Hematopoietic multipotent progenitor cell treated with erythropoietin and hydrocortisone succinate and interleukin-3 and kit ligand, for 6 days (in vitro differentiated cells): ENCODE measurements around the gene FAM83B.
"Not testable (repeated sequence)": the region's sequence is repeated elsewhere in the genome, so short reads cannot be mapped to it uniquely, and the experiment has no call there.

ENCODE experiments used
- DNase-seq: peaks from one replicate; pipeline ENCODE4 v3.0.0-alpha.2; 2015

FAM83B gene, protein sequence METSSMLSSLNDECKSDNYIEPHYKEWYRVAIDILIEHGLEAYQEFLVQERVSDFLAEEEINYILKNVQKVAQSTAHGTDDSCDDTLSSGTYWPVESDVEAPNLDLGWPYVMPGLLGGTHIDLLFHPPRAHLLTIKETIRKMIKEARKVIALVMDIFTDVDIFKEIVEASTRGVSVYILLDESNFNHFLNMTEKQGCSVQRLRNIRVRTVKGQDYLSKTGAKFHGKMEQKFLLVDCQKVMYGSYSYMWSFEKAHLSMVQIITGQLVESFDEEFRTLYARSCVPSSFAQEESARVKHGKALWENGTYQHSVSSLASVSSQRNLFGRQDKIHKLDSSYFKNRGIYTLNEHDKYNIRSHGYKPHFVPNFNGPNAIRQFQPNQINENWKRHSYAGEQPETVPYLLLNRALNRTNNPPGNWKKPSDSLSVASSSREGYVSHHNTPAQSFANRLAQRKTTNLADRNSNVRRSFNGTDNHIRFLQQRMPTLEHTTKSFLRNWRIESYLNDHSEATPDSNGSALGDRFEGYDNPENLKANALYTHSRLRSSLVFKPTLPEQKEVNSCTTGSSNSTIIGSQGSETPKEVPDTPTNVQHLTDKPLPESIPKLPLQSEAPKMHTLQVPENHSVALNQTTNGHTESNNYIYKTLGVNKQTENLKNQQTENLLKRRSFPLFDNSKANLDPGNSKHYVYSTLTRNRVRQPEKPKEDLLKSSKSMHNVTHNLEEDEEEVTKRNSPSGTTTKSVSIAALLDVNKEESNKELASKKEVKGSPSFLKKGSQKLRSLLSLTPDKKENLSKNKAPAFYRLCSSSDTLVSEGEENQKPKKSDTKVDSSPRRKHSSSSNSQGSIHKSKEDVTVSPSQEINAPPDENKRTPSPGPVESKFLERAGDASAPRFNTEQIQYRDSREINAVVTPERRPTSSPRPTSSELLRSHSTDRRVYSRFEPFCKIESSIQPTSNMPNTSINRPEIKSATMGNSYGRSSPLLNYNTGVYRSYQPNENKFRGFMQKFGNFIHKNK

DNA sequence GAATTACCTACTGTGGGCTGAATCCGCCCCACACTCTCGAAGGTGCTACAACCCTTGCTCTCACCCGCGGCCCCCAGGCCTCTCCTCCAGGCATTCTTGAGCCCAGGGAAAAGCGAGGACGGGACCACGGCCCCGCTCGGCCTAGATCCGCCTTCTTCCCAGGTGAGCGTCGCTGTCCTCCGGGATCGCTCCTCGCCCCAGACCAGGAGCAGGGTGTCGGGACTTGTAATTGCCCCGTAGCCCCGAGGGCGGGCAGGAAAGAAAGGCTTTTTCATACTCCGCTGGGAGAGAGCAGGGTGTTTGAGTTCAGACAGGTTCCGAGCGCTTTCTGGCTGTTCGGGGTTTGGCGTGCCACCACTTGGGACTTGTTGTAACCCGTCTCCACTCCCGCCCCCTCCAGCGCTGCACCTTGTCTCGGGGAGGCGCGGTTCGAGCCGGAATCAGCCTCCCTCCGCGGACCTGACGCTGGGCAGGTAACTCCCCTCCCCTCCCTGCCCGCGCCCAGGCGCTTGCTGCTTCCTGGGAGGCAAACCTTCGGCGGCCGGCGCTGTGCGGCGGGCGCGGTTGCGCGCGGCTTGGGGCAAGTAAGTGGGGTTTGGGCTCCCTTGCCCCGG, at the start of gene FAM83B:
FAM83B (plus strand) TSS at position 529 of the 614 bp plus-strand sequence. CDS start 23,476 bp downstream, outside the sequence.
- no peak for DNase-seq

DNA sequence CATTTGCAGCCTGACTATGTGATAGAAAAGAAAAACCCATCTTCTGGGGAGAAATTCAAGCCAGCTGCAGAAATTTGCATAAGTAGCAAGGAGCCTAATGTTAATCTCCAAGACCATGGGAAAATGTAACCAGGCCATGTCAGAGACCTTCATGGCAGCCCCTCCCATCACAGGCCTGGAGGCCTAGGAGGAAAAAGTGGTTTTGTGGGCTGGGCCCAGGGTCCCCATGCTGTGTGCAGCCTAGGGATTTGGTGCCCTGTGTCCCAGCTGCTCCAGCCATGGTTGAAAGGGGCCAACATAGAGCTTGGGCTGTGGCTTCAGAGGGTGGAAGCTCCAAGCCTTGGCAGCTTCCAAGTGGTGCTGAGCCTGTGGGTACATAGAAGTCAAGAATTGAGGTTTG, 49.7 kb upstream of the FAM83B start:
- not testable (repeated sequence) for DNase-seq

DNA sequence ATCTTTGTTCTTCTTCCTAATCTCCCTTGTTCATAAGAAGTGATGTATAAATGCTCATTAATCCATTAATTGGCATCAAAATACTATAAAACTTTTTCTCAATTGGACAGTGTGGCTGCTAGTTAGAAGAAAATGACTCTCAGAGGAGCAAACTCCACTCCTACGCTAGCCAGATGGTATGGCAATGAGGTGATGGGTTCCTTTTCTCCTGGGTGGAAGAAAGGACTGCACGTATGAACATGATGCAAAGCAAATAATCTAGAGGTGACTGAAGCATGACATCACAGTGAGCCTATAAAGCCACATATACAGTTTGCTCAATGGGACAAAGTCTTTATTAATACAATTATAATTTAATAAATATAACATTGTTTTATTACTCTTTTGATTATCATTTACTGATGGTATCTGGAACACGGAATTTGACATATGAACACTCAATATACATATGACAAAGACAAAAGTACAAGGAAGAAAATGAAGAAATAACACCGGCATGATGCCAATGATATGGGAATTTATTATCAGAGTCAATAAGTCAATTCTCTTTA, 46.4 kb upstream of the FAM83B start:
- no peak for DNase-seq

DNA sequence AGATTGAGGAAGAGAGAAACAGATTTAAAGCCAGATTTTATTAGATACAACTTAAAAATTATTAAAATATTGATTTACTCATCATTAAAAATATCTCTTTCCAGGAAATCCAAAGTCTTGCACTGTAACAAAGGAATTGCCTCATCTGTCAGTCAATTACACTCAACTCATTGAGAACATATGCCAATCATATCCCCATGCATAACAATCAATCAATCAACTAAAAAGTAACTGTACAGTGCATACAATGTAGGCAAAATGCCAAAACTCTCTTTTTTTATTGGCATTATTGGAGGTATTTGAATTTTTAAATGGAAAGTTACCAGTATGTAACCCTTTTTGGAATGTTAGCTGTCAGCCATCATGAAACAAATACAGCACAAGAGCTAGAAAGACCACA, 45.3 kb upstream of the FAM83B start:
- DNase-seq: no peak

DNA sequence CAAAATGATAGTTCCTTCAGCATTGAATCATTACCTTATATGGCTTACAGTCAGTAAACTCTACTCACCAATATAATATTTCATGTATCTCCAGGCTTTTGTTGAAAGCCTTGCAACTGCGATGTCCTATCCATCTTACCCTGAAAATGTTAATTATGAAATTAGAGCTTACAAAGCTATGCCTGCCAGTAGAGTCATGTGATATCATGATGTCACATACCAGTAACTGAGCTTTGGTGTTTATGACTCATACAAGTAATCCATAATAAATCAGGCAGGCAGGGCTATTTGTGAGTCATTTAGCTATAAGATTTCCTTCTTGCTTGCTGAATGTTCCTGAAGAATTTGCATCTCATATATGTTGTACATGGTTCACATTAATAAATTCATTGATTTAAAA, 44.9 kb upstream of the FAM83B start:
- no peak for DNase-seq

DNA sequence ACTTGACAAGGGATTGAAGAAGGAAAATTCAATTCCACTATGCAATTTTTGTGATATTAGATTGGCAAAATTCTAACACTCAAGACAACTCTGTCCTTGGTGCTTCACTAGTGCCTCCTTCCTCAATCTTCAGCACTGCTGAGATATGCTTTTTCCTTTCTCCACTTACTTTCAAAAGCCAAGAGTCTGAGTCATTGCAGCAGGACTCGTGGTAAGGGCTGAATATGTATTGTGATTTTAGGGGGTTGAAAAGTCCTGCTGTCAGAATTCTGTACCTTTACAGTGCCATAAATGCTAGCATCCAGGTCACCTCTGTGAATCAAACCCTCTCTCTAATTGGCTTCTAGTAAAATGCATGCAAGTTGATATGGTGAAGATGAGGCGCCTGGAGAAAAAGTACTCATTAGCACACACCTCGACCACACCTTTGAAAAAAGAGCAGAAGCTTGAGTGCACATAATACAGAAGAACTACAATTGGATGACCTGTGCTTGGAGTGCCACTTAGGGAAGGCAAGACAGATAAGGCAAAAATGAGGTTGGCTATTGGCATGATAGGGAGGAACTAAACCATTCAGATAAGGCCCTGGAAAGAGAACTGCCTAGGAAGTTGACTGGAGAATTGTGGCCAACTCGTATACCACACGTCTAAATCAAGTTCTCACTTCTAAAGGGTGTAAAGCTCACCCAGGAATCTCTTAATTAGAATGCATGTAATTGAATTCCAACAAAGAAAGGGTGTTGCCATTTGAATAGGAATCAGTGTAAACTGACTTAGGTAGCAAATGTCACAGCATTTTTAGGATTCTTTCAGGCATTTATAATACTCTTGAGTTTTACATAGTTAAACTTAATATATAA, 43.6 kb upstream of the FAM83B start:
- DNase-seq: no peak

DNA sequence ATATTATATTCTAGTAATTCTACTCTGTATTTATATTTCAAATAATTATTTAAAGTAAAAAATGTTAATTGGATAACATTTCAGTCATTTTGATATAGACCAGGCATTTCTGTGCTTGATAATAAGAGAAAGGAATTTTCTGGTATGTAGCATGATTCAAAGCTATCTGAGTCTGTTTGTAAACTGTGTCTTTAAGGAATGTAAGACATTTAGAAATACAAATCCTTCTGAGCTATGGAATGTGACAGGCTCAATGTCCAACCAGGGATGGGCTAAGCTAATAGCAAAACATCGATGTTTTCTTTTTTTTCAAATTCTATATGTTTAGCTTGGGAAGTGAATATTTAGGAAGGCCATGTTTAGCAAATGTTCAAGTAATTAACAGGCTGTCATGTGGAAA, 41.5 kb upstream of the FAM83B start:
- no peak for DNase-seq

DNA sequence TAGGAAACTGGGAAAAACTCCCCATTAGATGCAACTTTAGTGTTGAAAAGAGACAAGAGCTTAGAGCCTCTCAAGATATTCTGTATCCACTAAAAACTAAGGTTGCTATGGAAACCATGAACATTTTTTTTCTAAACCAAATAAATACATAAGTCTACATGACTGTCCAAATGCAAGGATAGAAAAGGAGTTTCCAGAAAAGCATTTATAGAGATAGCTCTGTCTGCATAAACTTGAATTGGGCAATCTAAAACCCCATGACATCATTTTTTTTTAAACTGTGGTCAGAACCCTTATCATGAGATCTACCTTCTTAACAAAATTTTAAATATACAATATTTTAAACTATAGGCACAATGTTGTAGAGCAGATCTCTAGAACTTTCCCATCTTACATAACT, 36.4 kb upstream of the FAM83B start:
- no peak for DNase-seq

DNA sequence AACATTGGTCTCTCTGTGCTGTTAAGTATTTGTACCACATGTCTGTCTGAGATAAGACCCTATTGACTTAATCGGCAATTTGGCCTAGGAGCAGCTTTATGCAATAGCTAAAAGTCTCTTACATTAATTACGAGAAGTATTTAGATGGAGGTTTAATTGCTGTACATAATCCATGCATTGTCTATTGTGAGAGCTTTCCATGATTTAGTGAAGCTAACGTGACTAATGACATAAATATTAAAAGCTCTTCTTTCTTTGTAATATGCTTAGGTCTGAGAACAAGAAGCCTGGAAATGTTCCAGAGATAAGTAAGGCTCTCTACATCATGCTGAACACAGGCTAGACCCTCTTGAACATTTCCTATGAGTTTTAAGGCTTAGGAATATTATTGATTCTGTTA, 32.7 kb upstream of the FAM83B start:
- DNase-seq: no peak

DNA sequence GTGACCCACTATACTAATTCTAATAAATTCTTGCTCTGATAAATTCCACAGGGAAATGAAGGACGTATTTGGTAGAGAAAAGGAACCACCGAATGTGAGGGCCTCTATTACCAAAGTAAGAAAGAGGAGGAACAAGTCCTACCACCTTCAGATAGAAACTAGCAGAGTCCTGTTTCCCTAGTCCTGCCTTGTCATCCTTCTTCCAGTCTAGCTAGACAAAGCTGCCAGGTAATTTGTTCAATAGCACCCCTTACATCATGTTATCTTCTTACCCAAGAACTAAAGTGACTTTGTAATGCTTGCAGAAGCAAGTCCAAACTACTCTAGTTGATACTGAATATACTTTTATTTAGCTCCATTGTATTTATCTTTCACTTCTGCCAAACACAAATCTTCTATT, 29.3 kb upstream of the FAM83B start:
- DNase-seq: no peak

DNA sequence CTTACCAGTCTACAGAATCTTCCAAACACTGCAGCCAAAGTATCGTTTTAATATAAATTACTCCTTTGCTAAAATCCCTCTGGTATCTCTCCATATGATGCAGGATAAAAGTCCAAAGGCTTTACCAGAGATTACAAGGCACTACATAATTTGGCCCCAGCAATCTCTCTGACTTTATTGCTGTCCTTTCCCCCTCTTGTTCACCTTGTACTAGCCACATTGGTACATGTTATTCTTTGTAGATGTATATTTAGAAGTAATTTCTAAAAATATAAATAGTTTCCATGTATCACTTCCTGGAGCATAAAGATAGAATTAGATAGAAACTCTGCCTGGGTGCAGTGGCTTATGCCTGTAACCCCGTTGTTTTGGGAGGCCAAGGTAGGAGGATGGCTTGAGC, 28.7 kb upstream of the FAM83B start:
- DNase-seq: no peak

DNA sequence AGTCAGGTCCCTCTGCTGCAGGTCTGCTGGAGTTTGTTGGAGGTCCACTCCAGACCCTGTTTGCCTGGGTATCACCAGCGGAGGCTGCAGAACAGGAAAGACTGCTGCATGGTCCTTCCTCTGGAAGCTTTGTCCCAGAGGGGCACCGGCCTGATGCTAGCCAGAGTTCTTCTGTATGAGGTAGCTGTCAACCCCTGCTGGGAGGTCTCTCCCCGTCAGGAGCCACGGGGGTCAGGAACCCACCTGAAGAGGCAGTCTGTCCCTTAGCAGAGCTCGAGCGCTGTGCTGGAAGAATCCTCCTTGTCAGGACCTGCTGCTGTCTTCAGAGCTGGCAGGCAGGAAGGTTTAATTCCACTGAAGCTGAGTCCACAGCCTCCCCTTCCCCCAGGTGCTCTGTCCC, 22.3 kb upstream of the FAM83B start:
- not testable (repeated sequence) for DNase-seq

DNA sequence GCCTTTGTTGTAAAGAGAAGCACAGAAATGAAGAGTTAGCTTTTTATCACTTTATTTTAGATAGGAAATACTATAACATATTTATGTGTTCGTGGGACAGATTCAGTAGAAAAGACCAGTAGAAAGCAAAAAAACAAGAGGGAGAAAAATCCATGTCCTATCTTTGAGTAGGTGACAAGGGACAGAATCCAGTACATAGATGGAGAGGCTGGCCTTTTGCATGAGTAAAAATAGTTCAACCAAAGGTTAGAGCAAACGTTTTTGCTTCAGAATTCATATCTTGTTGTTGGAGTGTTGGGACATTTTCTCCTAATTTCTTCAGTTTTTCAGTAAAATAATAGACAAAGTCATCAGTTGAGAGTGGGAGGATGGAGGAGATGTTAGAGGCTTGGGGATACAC, 19.6 kb upstream of the FAM83B start:
- DNase-seq: no peak

DNA sequence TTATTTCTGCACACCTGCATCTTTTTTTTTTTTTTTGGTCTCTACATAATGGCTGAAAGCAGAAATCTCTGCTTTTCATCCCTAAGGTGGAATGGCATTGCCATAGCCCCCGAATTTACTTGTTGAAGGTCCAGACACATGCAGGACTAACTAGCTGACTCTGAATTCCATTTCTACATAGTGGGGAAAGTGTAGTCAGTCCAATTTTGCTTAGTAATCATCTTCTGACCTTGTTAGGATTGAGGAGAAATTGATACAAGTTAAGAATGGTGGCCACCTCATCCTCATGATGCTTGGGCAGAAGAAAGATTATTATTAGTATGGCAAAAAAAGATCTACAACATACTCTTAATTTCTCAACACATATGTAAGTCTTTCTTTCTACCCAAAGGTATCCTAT, 16.4 kb upstream of the FAM83B start:
- DNase-seq: no peak

DNA sequence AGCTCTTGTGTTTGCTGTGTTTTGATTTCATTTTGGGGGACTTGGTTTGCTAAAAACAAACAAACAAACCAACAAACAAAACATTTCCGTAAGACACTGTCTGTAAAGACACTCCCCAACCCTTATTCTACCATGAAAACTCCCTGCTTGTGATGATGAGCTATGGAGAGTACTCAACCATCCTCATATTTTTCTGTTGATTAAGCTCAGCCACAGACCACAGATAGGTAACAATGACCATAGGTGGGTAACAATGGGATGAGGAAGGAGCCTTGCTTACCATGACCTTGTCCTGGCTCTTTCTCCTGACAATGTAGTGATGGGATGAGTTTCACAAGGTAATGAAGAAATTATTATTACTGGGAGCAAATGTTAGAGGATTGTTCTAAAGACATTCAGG, 11.4 kb upstream of the FAM83B start:
- no peak for DNase-seq

DNA sequence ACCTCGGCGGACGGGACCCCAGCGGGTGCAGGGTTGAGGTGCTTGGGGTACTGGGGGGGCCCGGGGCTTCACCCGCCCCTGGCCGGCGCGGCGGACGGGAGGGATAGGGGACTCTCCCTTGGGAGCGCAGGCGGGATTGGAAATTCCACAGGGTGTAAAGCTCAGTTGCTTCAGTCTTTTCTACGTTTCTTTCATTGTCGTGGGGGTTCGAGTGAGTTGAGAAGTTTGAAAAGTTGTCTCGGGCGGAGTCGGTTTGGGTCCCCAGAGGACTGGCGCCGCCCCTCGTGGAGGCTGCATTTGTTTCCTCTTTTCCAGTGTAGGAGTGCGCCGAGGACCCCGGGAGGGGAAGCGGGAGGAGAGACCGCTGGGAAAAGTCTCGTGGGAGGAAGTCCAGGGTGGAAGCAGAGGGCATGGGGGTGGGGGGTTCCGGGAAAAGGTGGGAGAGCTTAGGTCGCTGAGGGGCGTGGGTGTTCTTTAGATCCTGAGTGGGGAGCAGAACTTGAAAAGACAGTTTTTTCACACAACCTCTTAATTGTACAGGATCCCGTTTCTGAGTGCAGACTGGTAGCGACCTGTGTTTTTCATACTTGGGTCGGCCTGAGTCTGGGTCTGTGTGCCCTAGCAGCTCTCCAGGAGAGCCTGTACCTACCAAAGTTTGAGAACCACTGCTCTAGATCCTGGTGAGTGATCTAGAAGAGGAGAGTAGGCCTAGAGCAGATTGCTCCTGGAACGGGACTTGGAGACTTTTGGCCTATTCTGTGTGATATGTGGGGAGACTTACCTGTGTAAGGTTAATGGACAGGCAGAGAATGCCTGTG, 495 bp downstream of the FAM83B start:
- peak; percentile 3 for DNase-seq

DNA sequence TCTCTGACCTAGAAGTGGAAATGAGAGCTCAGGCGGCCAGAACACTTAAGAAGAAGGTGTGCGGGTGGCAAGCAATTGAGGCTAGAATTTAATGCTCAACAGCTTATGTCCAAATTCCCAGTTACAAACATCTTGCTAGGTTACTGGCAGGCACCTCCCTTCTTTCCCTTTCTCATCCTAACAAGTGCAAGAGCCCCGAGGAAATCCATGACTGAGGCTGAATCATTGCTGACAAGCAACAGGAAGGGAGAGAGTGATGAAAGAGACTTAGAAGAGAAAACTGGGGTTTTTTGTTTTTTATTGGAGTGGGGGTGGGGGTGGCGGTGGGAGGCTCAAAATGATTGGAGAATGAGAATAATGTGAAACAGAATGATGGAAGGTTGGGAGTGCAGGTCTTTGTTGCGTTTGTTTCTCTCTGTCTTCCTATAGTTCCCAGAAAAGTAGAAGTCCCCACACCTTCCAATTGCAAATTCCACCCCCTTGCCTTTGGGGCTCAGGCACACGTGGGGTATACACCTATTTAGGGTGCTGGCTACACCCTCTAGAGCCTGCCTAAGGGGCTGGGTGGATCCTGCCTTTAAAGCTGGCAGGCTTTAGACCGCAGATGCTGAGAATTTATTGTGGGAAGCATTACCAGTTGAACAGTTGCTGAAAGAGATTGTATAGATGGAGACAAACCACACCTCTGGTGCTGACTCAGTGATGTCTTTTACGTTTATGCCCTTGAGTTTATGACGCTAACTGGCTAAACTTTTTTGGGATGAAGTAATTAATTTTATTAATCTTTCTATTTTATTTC, 1.4 kb downstream of the FAM83B start:
- no peak for DNase-seq

DNA sequence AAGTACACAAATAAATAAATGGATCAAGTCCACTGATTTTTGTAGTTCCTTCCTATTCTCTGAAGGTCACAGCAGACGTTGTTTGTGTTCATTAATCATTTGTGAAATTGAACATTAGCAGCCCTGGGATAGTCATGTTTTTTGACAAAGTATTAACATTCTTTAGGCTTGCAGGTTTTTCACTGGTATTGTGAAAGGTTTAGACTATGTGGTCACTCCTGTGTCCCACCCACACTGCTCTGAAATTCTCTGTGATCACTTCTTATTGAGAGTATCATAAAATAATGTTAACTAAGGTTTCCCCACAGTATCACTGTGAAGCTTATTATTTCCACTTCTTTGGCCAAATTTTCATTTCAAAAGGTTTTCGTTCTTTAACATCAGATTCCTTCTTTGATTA, 3.5 kb downstream of the FAM83B start:
- no peak for DNase-seq

DNA sequence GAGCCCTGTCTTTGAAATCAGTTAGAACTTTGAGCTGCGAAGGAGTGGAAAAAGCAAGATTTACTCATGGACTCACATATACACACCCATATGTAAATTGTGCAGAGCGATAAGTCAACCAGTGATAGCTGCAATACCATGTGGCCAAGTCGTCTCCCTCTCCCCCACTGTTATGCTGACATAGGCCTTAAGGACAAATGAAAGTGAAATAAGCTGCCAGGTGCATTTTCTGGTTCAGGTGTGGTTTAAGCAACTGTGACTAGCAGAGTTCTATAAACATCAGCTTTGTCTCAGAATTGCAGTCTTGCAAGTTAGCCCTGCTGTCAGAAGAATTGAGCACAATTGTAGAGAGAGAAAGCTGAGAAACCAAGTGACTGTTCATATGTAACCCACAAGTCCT, 9.6 kb downstream of the FAM83B start:
- no peak for DNase-seq

DNA sequence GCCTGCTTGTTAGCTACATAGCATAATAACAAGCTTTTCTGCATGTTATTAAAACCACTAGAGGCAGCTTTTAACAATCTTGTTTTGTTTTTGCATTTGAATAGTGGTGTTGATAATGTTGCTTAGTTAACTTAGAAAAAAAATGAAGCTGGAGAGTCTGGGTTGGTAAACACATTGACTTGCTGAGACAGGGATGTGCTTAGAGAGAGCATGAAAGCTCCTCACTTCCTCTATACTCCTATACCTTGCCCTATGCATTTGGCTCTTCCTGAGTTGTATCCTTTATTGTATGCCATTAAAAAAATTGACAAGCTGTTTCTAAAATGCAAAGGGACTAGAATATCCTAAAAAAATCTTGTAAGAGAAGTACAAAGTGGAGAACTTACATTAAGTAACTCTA, 13.6 kb downstream of the FAM83B start:
- DNase-seq: no peak
